PC-9 (cell line): ENCODE measurements around the gene OSBPL7.

Experiments
- CTCF ChIP-seq: fragments of 200-600 bp; sonication (generic); conservative IDR thresholded peaks from 2 replicates; pipeline ENCODE4 v1.6.1; 2017; ENCODE audit warnings: mixed run types, antibody characterized with exemption, mild to moderate bottlenecking, moderate library complexity
- EZH2 ChIP-seq: fragments of 200-600 bp; sonication (generic); IDR thresholded peaks from 2 replicates; pipeline ENCODE4 v1.8.0; 2017; ENCODE audit warnings: antibody characterized with exemption, low read depth

- no peak for TF ChIP-seq CTCF
- no peak for TF ChIP-seq EZH2
These were observed 13.2 kb upstream of the OSBPL7 start for GRCh38 chr17:47834756-47835155.
